GM18868 (cell line): ENCODE data around the gene MAP1B.

Source experiments
- ATAC-seq: cut with Tn5 transposase; IDR thresholded peaks from one replicate; pipeline ENCODE4 v1.9.1; 2021; ENCODE audit warnings: mild to moderate bottlenecking, moderate library complexity; ENCODE audit not compliant: unreplicated experiment

MAP1B gene

DNA sequence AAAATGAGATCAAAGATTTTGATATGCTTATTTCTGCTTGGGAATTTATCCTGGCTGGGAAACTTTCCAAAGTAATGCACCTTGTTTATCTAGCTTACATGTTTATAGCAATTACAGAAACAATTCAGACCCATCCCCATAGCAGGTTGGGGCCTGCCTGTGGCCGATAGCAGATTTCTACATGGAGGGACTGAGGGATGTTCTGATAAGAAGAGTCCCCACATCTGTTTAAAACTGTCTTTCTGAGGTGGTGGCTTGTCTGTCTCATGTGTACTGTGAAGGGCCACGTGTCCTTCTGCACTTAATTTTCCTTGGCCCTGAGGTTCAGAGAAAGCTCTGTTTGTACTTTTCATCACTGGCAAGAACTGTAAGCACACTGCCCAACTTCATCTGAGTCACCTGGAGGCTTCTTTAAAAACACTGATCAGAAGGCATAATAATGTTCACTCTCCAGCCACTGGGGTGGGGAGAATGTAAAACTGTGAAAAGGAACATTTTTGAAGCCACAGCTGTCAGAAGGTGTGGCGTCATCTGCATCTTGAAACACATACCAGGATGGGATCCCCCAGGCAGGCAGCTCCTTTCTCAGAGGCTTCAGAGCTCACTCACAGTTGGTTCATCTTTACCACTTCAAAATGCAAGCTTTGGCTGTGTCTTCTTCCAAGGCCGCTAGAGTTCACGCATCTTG, 80.3 kb downstream of the MAP1B start:
- no peak for ATAC-seq

DNA sequence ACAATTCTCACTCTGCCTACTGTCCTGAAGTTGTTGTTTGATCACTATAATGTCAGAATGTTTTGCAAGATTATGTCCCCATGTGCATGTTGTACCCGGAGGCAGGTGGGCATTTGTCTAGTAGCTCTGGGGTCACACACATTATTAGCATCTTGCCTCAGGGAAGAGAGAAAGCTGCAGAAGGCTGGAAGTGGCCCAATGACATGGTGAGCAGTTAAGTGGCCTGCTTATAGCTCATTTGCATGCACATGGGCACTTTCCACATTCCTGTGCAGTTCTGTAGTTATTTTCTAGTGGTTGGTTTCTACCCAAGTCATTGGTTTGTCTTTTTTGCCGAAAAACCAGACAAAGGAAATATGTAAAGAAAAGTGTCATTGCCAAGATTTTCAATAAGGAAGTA, 80.9 kb downstream of the MAP1B start:
- no peak for ATAC-seq

DNA sequence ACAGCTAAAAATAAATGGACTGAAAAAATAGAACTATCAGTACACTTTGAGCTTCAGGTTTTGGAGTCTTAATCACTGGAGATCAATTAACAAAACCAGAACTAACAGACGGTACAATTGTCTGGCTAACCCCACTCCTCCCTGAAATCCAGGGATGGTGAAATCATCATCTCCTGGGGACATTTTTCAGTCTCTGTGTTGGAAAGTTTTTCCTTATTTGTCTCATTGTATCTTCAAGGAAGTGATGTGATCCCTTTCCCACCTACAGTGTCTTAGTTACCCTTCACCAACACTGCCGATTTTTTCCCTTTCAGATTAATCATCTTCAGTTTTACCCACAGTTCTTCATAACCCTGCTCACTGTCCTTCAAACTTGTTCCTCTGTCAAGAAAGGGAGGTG, 81.9 kb downstream of the MAP1B start:
- no peak for ATAC-seq

DNA sequence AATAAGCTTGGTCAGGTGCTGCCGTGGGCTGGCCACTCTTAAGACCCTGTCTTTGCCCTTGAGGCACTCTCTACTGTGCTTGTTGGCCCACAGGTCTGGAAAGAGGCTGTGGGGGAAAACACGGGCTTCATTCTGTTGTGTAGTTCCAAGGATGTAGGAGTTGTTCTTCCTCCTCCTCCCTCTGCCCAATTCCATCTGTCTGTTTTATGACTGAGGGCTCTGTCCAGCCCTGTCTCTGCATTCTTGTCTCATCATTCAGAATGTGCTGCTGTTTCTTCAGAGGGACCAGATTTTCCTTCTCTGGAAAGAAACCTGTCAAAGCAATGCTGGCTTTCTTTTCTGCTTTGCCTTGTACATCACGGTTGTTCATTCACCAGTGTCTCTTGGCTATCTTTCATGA, 84.1 kb downstream of the MAP1B start:
- ATAC-seq, result no peak

DNA sequence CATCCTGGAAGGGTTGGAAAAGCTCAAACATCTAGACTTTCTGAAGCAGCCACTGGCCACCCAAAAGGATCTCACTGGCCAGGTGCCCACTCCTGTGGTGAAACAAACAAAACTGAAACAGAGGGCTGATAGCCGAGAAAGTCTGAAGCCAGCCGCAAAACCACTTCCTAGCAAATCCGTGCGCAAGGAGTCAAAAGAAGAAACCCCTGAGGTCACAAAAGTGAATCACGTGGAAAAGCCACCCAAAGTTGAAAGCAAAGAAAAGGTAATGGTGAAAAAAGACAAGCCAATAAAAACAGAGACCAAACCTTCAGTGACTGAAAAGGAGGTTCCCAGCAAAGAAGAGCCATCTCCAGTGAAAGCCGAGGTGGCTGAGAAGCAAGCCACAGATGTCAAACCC, 87.6 kb downstream of the MAP1B start:
- ATAC-seq, result peak; percentile 87

DNA sequence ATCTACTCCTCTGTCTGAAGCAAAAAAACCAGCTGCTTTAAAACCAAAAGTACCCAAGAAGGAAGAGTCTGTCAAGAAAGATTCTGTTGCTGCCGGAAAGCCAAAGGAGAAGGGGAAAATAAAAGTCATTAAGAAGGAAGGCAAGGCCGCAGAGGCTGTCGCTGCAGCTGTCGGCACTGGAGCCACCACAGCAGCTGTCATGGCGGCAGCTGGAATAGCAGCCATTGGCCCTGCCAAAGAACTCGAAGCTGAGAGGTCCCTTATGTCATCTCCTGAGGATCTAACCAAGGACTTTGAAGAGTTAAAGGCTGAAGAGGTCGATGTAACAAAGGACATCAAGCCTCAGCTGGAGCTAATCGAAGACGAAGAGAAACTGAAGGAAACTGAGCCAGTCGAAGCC, 88.3 kb downstream of the MAP1B start:
- no peak for ATAC-seq

DNA sequence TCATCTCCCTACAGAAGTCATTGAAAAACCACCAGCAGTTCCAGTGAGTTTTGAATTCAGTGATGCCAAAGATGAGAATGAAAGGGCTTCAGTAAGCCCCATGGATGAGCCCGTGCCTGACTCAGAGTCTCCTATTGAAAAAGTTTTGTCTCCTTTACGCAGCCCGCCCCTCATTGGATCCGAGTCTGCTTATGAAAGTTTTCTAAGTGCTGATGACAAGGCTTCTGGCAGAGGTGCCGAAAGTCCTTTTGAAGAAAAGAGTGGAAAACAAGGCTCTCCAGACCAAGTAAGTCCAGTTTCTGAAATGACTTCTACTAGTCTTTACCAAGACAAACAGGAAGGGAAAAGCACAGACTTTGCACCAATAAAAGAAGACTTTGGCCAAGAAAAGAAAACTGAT, 90.1 kb downstream of the MAP1B start:
- no peak for ATAC-seq

DNA sequence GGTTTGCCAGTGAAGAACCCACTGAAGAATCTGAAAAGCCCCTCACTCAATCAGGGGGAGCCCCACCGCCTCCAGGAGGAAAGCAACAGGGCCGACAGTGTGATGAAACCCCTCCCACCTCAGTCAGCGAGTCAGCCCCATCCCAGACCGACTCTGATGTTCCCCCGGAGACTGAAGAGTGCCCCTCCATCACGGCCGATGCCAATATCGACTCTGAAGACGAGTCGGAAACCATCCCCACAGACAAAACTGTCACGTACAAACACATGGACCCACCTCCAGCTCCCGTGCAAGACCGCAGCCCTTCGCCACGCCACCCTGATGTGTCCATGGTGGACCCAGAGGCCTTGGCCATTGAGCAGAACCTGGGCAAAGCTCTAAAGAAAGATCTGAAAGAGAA, 92.4 kb downstream of the MAP1B start:
- ATAC-seq, result no peak

DNA sequence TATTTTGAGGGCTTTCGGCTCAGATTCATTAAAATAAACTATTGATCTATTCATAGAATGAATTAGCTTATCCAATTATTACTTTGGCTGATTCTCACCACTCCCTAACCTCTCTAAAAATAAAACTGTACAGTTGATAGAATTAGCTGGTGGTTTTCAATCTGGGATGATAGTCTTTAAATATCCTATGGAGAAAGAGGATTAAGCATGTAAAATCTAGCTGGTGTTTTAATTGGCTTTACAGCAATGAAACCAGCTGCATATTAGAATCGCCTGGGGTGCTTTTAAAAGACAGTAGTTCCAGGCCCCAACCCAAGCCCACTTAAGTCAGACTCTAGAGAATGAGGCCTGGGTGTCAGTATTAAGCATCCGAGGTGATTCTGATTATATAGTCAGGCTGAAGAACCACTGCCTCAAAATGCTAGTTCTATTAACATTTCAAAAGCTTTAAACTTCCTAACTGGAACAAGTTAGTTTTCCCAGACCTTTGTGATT, 95.1 kb downstream of the MAP1B start:
- no peak for ATAC-seq

DNA sequence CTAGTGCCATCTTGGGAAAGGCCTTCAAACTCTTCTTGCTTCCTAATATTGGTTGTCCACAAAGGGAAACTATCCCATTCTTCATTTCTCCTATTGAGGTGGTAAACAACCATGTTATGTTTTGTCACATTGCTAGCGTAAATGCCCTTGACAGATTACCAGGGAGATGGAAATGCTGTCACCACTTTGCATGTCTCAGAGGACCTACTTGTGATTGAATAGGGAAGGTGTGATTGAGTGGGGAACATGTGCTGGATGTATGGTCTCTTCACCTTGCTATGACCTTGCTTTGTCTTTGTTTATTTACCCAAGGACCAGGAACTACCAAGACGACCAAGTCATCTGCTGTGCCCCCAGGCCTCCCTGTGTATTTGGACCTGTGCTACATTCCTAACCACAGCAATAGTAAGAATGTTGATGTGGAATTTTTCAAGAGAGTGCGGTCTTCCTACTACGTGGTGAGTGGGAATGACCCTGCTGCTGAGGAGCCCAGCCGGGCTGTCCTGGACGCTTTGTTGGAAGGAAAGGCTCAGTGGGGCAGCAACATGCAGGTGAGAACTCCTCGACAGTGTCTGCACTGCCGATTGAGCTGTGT, 96.1 kb downstream of the MAP1B start:
- no peak for ATAC-seq

DNA sequence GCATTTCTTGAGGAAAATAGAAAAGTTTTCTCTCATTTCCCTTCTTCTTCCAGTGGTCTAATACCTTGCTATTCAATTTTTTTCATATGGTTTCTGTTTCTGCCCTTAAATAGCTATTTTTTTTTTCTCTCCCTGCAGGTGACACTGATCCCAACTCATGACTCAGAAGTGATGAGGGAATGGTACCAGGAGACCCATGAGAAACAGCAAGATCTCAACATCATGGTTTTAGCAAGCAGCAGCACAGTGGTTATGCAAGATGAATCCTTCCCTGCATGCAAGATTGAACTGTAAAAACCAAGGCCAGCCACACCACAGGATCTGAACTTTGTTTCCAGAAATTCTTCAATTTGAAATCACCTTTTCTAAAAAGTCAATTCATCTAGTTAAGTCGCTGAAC, 97.7 kb downstream of the MAP1B start:
- ATAC-seq, result no peak

DNA sequence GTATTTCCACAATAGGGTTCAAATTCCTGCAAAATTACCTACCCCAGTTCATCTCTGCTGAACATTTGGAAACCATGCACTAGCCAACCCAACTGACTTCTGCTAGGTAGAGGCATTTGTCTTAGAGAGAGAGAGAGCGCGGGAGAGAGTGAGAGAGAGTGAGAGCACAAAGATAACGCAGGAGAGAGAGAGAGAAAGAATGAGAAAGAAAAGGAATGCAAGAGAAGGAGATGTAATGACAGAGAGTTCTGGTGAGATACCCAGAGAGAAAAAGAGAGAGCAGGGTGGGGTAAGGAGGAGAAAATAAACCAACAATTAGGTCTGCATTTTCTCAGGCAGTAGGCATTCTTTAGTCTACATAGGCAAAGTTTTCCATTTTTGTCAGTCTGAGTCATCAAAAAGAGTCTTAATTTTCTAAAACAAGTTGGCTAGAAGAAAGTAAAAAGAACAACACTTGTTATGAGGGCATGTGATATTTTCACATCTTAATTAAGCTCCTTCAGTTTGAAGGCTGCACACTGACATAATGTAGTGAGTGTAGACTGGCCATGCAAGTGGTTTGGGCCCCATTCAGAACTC, 98.2 kb downstream of the MAP1B start:
- ATAC-seq, result no peak

DNA sequence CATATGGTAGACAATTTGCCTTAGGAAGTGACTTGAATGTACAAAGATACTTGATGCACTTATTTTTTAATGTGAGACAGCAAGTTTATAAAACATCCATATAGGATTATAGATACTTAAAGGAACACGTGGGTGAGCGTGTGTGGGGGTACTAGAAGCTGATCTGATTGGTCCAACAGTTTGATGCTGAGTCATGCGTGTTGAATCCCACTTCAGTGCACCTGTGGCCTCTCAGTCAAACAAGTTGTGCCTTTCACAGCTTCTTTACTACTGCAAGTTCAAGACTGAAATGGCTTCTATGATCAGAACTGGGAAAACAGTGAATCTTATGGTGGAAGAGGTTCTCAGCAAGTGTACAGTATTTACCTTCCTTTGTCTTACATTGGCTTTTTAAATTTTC, 98.9 kb downstream of the MAP1B start:
- ATAC-seq, result no peak

DNA sequence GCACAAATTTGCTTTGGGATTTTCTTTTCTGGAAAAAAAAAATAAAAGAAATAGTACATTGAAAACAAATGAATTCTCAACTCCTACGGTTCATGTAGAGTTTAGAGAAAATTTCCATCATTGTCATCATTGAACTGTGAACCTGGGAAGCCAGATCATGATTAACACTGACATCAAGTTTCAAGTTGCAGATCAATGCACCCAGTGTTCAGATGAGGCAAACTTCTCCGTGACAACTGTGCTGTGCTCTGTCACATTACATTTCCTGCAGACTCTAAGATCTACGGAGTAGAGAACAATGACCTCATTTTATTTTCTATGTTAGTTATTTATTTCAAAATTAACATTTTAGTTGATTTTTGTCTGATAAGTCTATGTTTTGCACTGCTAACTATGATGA, 99.7 kb downstream of the MAP1B start:
- ATAC-seq, result no peak

DNA sequence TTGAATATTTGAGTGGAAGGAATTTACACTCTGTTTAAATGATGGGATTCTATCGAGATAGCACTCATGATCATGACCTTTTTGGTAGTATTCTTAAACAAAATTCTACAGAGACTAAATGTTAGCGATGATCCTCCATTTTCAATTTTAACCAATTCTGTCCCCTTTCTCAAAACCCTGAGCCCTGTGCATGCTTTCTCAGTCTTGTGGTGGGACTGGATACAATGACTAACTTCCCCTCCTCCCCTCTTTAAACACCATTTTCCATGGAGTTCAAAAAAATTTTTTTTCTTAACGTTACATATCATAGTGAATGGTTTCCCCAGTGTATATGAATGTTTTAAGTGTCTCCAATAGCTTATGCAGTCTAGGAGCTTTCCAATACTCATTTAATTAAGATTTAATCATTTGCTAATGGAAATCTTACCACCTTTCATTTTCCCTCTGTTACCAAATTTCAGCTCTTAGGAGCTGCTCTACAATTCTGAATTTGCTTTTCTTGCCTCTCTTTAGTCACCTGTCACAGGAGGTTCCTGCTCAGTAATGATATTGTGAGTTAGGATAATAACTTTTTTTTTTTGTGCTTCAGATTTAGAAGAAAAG, 101.2 kb downstream of the MAP1B start:
- no peak for ATAC-seq

DNA sequence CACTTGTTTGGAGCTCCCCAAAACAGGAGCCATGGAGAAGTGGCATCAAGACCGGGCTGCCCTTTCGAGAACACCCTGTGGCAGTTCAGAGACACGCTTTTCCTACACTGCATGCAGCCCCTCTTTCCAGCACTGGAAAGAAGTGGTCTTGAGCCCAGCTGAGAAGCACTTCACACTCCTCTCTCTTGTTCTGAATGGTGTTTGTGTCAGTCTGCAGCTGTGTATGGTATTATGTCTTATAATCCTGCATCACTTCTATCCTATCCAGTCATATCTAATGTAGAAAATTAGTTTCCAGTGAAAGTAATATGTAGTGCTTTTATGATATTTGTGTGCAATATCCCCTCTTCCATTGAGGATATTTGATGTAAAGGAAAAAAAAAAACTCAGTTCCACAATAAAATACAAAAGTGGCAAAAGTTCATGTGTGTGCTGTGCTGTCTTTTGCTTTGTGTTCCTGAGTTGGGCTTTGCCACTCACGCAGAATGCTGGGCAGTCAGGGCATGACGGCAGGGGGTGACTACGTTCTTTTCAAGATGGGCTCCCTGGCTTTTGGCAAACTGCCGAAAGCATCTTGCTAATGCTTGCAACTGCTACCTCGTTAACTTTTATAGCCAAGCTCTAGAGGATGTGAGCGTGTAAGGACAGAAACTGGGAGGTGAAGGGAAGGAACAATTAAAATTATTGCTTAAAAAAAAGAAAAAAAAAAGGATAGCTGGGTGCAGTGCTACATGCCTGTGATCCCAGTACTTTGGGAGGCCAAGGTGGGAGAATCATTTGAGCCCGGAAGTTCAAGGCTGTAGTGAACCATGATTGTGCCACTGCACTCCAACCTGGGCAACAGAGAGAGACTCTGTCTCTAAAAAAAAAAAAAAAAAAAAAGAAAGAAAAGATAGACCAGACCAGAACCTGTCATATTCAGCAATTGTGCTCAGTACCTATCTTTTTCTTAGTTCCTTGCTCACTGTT, 102.2 kb downstream of the MAP1B start:
- ATAC-seq, result no peak

DNA sequence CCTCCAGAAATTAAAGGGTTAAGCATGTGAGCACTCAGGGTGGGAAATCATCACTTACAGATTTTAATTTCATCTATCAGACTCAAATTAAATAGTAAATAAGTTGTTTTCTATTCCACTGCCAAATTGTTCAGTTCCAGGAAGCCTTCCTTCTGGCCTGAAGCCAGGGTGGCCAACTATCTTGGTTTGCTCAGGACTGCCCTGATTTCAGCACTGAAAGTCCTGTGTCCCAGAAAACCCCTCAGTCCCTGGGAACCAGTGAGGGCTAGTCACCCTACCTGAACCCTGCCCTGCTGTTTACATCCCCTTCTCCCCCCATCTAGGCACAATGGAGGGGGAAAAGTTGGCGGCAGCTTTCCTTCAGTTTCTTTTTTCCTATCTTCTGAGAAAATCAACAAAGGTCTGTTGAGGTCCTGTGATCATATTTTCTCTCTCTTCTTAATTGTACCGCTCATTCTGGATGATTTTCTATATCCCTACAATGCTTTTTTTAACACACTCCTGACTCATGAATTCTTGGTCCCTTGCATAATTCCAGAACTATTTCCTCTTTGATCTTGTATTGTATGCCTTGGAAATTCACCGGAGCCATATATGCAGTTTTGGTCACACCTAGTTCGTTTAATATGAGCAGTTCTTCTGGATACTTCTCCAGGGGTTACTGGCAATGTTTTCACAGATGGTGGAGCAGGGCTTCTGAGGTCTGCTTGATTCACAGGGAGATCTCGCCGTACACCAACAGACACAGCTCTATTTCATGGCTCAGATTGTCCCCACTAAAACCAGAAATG, 103.8 kb downstream of the MAP1B start:
- ATAC-seq, result no peak

DNA sequence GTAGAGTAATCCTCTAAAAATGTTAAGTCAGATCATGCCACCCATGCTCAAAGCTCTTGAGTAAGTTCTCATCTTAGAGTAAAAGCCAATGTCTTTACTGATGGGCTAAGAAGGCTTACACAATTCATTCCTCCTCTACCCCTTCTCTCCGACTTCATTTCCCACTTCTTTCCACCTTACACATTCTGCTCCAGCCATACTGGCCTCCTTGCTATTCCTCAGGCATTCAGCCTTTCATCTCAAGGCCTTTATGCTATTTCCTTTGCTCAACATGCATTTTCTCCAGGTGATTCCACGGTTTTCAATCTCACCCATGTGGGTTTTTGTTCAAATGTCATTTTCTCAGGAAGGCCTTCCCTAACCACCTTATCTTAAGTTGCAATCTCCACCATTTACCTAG, 104.9 kb downstream of the MAP1B start:
- no peak for ATAC-seq

DNA sequence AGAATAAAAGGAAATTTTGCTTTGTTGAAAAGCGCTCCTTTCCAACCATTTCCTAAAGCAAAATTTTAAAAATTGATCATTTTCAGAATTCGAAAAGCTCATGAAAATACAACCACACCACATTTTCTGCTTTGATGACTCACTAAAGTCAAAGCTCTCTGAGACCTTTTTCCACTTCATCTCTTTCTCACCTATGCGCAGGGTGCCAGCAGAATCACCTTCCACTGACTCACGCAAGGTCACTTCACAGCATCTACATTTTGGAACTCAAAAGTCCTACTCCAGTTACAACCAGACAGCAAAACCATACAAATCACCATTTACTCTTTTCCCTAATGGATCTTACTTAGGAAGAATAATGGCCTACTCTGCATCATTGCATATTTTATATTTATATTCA, 106.2 kb downstream of the MAP1B start:
- no peak for ATAC-seq

DNA sequence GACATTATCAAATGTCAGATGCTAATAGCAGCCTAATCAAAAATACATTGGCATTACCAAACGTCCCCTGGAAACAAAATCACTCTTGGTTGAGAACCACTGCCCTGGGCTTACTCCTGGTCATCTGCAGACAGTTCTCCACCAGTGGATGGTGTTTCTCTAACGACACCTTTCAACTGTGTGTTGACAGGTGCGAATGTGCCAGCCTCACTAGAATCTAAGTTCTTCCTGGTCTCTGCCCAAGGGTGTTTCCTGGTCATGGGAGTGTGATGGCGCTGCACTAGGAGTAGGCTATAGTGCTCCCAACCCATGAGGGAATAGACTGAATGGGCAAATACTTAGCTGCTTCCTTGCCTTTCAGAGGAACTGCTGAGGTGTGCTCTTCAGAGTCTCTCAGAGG, 106.9 kb downstream of the MAP1B start:
- no peak for ATAC-seq
